Measurements from ENCODE around the gene EEF1E1.

Gene EEF1E1

DNA sequence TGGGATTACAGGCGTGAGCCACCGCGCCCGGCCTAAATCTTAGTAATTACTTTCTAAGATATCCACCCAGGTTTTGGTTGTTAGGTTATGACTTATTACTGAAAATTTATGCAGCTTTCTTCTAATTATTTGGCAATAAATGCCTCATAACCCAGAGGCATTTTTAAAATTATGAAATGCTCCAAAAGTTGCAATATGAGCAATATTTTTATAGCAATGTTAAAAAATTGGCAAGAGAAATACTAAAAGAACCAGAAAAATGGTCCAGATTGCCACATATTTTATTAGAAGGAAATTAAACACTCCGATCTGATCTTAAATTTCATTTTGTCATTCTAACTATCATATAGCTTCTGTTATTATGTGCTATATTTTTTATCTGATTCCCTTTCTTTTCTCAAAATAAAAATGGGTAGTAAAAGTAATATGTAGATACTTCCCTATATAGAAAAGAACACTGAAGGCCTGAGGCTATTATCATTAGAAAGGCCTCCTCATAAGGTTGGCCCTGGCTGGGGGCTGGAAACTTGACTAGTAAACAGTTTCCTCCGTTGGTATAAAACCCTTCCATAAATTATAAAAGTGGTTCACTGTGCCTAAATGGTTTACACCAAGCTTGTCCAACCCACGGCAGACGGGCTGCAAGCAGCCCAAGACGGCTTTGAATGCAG lies 60.3 kb downstream of the EEF1E1 start:
- ChIA-PET POLR2A (no interaction called here), CTCF (interaction anchor here (1.1 to 1.6 kb wide), 3 partner anchors 89 to 177 kb away, joined by 3 to 5 read pairs (median 5); no protein-coding TSS in a partner anchor)
- Histone ChIP-seq H3K4me1 (ENCODE audit: control insufficient read depth, insufficient read depth, low read length) (no peaks in the 10 kb centered on the region), H3K27ac (ENCODE audit: extremely low read depth, low read depth, low read length) (no peak overlapping the region), H3K36me3 (ENCODE audit: control insufficient read depth in 2 of 2, insufficient read depth in 1 of 2, low read length in 2 of 2) (peaks cover 8 to 12% of the 10 kb centered on the region in 2 experiments), H3K9me3 (ENCODE audit: control insufficient read depth, insufficient read depth, low read depth, low read length) (no peaks in the 10 kb centered on the region; the same call in 1 of the 2 replicates), H3K4me3 (ENCODE audit: low read depth, low read length) (no peak overlapping the region)
- TF ChIP-seq KLF10 (tag by site-specific recombination; IDR thresholded peaks at IDR 0.05) (no peak), ZNF114 (tag by site-specific recombination; IDR thresholded peaks at IDR 0.05) (no peak), KLF9 (tag by site-specific recombination; IDR thresholded peaks at IDR 0.05; ENCODE audit: low read depth) (no peak), ZNF112 (tag by site-specific recombination; IDR thresholded peaks at IDR 0.05) (no peak), ZNF776 (tag by site-specific recombination; IDR thresholded peaks at IDR 0.05; ENCODE audit: borderline replicate concordance) (no peak), BCL11B (tag by site-specific recombination; IDR thresholded peaks at IDR 0.05; ENCODE audit: low read depth) (no peak), ZNF184 (tag by site-specific recombination; IDR thresholded peaks at IDR 0.05) (no peak), ZNF169 (tag by site-specific recombination; IDR thresholded peaks at IDR 0.05) (no peak), ZSCAN16 (tag by site-specific recombination; IDR thresholded peaks at IDR 0.05) (no peak), ZNF175 (tag by site-specific recombination; IDR thresholded peaks at IDR 0.05) (no peak), ZNF670 (tag by site-specific recombination; IDR thresholded peaks at IDR 0.05; ENCODE audit: low read depth) (no peak), ZBTB17 (tag by site-specific recombination; IDR thresholded peaks at IDR 0.05) (no peak), ZNF121 (tag by site-specific recombination; IDR thresholded peaks at IDR 0.05) (no peak), ZBTB20 (tag by site-specific recombination; IDR thresholded peaks at IDR 0.05) (no peak)
- TF ChIP-seq, protein P1, sequence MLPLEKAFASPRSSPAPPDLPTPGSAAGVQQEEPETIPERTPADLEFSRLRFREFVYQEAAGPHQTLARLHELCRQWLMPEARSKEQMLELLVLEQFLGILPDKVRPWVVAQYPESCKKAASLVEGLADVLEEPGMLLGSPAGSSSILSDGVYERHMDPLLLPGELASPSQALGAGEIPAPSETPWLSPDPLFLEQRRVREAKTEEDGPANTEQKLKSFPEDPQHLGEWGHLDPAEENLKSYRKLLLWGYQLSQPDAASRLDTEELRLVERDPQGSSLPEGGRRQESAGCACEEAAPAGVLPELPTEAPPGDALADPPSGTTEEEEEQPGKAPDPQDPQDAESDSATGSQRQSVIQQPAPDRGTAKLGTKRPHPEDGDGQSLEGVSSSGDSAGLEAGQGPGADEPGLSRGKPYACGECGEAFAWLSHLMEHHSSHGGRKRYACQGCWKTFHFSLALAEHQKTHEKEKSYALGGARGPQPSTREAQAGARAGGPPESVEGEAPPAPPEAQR (tag by site-specific recombination; IDR thresholded peaks at IDR 0.05), result no peak
- TF ChIP-seq, protein P2, sequence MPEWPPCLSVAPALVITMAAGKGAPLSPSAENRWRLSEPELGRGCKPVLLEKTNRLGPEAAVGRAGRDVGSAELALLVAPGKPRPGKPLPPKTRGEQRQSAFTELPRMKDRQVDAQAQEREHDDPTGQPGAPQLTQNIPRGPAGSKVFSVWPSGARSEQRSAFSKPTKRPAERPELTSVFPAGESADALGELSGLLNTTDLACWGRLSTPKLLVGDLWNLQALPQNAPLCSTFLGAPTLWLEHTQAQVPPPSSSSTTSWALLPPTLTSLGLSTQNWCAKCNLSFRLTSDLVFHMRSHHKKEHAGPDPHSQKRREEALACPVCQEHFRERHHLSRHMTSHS (tag by site-specific recombination; IDR thresholded peaks at IDR 0.05), result no peak
- TF ChIP-seq, protein P3, sequence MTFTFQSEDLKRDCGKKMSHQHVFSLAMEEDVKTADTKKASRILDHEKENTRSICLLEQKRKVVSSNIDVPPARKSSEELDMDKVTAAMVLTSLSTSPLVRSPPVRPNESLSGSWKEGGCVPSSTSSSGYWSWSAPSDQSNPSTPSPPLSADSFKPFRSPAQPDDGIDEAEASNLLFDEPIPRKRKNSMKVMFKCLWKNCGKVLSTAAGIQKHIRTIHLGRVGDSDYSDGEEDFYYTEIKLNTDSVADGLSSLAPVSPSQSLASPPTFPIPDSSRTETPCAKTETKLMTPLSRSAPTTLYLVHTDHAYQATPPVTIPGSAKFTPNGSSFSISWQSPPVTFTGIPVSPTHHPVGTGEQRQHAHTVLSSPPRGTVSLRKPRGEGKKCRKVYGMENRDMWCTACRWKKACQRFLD (tag by site-specific recombination; IDR thresholded peaks at IDR 0.05), result no peak
- TF ChIP-seq, protein P4, sequence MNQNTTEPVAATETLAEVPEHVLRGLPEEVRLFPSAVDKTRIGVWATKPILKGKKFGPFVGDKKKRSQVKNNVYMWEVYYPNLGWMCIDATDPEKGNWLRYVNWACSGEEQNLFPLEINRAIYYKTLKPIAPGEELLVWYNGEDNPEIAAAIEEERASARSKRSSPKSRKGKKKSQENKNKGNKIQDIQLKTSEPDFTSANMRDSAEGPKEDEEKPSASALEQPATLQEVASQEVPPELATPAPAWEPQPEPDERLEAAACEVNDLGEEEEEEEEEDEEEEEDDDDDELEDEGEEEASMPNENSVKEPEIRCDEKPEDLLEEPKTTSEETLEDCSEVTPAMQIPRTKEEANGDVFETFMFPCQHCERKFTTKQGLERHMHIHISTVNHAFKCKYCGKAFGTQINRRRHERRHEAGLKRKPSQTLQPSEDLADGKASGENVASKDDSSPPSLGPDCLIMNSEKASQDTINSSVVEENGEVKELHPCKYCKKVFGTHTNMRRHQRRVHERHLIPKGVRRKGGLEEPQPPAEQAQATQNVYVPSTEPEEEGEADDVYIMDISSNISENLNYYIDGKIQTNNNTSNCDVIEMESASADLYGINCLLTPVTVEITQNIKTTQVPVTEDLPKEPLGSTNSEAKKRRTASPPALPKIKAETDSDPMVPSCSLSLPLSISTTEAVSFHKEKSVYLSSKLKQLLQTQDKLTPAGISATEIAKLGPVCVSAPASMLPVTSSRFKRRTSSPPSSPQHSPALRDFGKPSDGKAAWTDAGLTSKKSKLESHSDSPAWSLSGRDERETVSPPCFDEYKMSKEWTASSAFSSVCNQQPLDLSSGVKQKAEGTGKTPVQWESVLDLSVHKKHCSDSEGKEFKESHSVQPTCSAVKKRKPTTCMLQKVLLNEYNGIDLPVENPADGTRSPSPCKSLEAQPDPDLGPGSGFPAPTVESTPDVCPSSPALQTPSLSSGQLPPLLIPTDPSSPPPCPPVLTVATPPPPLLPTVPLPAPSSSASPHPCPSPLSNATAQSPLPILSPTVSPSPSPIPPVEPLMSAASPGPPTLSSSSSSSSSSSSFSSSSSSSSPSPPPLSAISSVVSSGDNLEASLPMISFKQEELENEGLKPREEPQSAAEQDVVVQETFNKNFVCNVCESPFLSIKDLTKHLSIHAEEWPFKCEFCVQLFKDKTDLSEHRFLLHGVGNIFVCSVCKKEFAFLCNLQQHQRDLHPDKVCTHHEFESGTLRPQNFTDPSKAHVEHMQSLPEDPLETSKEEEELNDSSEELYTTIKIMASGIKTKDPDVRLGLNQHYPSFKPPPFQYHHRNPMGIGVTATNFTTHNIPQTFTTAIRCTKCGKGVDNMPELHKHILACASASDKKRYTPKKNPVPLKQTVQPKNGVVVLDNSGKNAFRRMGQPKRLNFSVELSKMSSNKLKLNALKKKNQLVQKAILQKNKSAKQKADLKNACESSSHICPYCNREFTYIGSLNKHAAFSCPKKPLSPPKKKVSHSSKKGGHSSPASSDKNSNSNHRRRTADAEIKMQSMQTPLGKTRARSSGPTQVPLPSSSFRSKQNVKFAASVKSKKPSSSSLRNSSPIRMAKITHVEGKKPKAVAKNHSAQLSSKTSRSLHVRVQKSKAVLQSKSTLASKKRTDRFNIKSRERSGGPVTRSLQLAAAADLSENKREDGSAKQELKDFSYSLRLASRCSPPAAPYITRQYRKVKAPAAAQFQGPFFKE (tag by site-specific recombination; IDR thresholded peaks at IDR 0.05; ENCODE audit: borderline replicate concordance), result no peak
